IPS-18c (cell line): Measurements from ENCODE around the gene NUPR2.
"Not testable (repeated sequence)": the region's sequence is repeated elsewhere in the genome, so short reads cannot be mapped to it uniquely, and the experiment has no call there.

Experiments used
- H3K4me3 ChIP-seq: 2 replicates; pipeline ENCODE4 v1.7.0; 2013; ENCODE audit warnings: low read depth, mild to moderate bottlenecking, low read length, moderate library complexity; ENCODE audit not compliant: insufficient read depth
- H3K9me3 ChIP-seq: one replicate; pipeline ENCODE4 v1.6.1; 2013; ENCODE audit warnings: mild to moderate bottlenecking, low read length, moderate library complexity; ENCODE audit not compliant: control insufficient read depth, insufficient read depth

The NUPR2 gene

DNA sequence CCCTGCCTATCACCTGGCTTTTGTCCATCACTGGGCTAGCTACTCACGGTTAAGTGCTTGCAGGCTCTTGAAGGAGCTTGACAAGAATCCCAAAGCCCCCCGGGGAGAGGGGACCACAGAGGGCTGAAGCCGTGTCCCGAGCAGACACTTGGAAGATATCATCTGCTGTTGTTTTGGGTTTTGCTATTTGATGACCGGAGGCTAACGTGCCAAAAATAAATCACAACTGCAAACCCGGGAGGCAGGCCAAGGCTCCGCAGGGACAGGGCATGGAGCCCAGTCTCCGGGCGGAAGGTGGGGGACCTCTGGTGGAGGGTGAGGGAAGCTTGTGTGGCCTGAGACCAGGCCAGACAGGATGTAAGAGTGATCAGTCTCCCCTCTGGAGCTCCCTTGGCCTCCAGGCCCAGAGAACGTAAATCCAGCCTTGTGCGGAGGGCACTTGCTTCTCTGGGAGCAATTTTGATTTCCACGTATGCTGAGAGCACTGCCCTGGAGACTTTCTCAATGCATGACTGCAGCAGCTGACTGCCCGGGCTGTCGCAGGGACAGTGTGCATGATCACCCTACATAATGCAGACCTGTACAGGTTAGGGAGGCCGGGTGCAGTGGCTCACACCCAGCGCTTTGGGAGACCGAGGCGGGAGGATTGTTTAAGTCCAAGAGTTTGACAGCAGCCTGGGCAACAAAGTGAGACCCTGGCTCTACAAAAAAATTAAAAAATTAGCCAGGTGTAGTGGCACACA is 23.3 kb downstream of the NUPR2 start, which contains the start of gene PHKG1:
Gene PHKG1, minus strand, starts transcription at position 164 of the 743 bp plus-strand sequence. CDS start 4,011 bp downstream, outside the sequence.
- H3K4me3 ChIP-seq: no peak within 1 kb of the TSS

DNA sequence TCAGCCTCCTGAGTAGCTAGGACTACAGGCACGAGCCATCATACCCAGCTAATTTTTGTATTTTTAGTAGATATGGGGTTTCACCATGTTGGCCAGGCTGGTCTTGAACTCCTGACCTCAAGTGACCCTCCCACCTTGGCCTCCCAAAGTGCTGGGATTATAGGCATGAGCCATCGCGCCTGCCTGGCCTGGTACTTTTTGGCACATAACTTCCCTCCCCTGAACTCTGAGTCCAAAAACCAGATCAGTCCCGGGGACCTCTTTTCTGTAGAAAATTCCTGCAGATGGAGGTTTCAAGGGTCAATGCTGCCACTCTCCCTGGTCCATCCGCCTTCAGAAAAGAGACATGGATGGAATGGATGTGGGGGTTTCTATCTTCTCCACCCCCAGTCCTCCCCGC is 23.8 kb downstream of the NUPR2 start:
- H3K9me3 ChIP-seq: not testable (repeated sequence)

More for the DNA sequence above, 23.3 kb downstream of the NUPR2 start, which contains the start of gene PHKG1:
- no peaks in the 10 kb centered on the region for H3K9me3 ChIP-seq

DNA sequence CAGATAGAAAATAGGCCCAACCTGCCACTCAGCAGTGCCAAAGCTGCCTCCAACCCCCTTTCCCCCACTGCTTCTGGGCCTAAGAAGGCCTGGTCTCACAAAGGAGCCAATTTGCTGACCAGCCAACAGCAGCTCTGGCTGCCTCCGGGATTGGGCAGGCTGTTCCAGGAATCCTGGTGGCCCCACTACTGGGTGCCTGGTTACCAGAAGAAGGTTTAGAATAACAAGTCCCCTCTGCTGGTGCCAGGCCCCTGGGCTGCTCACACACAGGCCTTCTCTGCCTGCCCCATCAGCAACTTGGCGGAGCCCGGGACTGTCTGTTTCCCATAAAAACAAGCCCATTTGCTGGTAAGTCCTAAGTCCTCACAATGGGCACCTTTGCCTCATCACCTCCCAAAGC is 24.6 kb downstream of the NUPR2 start:
- no peak overlapping the region for H3K4me3 ChIP-seq

More for the DNA sequence above, 23.8 kb downstream of the NUPR2 start:
- H3K4me3 ChIP-seq: not testable (repeated sequence)

DNA sequence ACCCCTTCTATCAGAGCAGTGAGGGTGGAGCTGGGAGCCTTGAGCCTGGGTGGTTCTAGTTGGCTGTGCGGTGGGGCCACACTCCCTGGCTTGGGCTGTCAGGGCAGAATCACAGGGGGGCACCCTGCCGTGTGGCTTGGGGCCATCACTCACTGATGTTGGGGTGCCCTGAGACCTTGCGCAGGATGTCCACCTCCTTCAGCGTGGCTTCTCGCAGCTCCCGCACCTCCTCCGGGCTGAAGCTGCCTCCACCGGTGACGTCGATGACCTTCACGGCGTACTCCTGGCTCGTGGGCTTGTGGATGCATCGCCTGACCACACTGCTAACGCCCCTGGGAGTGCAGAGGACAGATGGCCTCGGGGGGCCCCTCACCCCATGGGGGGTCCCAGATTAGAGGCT is 28.8 kb downstream of the NUPR2 start:
- no peaks in the 10 kb centered on the region for H3K9me3 ChIP-seq
- no peak overlapping the region for H3K4me3 ChIP-seq

More for the DNA sequence above, 24.6 kb downstream of the NUPR2 start:
- no peaks in the 10 kb centered on the region for H3K9me3 ChIP-seq

DNA sequence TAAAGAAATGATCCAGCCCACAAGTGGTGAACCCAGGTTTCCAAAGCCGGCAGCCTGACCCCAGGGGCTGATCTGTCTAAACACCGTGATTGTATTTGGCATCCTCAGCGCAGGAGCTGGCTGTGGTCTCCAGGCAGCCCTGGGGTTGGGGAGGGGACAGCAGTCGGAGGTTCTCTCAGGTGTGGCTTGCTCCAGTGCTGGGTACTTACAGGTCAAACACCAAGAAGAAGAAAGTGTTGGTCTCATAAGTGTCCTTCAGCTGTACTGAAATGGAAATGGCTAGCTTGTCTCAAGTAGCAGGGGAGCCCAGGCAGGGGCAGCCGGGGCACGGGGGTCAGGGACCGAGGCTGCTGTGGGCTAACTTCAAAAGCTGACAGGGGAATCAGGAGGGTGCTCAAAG is 29.5 kb downstream of the NUPR2 start:
- no peak overlapping the region for H3K4me3 ChIP-seq

DNA sequence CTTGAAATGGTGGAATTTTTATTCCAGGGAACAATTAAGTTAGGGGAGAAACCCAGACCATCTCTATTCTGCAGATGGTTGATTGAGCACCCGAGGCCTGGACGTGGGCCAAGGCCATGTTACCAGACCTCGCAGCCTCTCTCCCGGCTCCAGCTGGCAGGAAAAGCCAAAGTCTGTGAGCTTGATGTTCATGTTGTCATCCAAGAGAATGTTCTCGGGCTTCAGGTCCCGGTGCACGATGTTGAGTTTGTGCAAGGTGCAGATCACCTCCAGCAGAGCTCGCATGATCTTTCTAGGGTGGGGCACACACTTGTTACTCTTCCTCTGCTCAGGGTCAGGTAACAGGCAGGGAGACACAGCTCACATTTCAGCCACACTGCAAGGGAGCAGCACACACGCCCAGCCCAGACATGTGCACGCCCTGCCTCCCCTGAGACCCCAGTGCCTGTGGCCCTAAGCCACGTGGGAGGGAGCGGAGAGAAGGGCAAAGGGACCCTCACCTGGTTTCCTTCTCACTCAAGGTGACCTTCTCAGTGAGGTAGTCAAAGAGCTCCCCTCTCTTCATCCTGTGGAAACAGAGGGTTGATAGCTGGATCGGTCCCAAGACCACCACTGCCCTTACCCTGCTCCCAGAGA is 32.9 kb downstream of the NUPR2 start:
- H3K4me3 ChIP-seq: no peak overlapping the region

More for the DNA sequence above, 29.5 kb downstream of the NUPR2 start:
- H3K9me3 ChIP-seq: no peaks in the 10 kb centered on the region

DNA sequence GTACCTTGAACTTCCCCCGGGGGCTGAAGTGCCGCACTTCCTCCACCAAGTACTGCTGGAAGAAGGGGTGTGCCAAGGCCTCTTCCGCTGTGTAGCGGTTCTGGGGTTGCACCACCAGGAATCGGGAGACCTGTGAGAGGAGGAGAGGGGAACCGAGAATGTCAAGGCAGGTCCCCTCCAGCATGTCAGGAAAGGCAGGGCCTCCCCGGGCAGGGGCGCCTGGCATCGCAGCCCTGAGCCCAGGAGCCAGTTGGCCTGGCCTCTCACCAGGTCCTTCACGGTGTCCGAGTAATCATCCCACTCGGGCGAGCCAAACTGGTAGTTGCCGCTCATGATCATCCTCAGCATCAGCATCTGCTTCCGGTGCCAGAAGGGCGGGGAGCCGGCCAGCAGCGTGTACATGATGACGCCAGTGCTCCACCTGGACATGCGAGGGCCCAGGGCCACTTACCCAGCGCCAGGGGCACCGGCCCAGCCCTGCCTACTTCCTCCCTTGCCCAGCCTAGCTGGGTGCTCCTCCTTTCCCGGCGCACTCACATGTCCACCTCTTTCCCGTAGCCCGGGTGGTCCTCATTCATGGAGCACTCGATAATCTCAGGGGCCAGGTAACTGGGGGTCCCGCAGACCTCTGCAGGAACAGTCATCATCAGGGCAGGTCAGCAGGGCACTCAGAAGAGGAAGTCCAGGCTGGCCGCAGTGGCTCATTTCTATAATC is 34.4 kb downstream of the NUPR2 start:
- Histone ChIP-seq H3K9me3 (no peaks in the 10 kb centered on the region), H3K4me3 (no peak overlapping the region)

More for the DNA sequence above, 32.9 kb downstream of the NUPR2 start:
- H3K9me3 ChIP-seq: no peaks in the 10 kb centered on the region

DNA sequence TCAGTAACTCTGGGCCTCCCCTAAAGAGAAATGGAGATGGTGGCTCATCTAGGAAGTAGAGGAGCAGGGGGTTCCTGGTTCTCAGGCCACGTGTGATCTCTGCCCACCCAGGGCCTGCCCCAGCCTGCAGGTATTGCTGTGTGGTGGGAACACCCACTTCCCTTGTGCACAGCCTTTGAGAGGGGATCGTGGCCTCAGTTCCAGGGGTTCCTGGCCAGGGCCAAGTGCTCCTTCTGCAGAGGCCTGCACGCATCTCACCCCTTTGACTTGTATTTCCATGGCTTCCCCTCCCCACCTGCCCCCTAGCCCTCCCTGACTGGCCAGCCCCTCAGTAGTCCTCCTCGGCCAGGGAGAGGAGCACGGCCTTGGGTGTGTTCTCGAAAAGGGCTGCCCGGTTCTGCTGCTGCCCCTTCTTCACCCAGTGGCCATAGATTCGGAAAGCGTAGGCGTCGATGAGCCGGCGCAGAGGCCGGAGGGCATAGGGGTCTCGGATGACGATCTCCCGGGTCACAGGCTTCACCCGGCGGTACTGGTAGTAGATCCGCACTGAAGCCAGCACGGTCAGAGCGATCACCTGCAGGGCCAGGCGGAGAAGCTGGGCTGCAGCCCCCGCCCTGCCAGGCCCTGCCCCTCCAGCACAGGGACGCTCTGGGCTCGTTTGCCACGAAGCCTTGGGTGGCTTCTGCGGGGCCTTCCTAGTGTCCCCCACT is 35.3 kb downstream of the NUPR2 start:
- not testable (repeated sequence) for H3K4me3 ChIP-seq

DNA sequence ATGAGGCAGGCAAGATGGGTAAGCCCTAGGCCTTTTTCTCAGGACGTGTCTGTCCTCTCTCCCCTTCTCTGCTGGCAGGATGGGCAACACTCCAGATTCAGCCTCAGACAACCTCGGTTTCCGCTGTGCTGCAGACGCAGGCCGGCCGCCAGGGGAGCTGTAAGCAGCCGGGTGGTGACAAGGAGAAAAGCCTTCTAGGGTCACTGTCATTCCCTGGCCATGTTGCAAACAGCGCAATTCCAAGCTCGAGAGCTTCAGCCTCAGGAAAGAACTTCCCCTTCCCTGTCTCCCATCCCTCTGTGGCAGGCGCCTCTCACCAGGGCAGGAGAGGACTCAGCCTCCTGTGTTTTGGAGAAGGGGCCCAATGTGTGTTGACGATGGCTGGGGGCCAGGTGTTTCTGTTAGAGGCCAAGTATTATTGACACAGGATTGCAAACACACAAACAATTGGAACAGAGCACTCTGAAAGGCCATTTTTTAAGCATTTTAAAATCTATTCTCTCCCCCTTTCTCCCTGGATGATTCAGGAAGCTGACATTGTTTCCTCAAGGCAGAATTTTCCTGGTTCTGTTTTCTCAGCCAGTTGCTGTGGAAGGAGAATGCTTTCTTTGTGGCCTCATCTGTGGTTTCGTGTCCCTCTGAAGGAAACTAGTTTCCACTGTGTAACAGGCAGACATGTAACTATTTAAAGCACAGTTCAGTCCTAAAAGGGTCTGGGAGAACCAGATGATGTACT is 36.6 kb downstream of the NUPR2 start:
- H3K9me3 ChIP-seq: no peaks in the 10 kb centered on the region
- H3K4me3 ChIP-seq: no peak overlapping the region

More for the DNA sequence above, 35.3 kb downstream of the NUPR2 start:
- not testable (repeated sequence) for H3K9me3 ChIP-seq

DNA sequence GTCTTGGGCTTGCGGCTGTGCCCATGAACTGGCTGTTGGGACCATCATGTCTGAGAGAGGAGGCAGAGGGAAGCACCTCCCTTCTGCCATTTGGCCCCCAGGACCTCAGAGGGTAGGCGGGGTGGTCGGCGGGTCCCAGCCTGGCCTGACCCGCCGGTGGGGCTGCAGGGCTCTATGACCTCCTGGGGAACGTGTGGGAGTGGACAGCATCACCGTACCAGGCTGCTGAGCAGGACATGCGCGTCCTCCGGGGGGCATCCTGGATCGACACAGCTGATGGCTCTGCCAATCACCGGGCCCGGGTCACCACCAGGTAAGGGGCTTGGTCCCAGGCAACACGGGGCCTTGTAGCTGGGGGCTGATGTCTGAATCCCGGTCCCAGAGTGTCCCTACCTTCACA is 38.0 kb downstream of the NUPR2 start:
- Histone ChIP-seq H3K9me3 (no peaks in the 10 kb centered on the region), H3K4me3 (no peak overlapping the region)

DNA sequence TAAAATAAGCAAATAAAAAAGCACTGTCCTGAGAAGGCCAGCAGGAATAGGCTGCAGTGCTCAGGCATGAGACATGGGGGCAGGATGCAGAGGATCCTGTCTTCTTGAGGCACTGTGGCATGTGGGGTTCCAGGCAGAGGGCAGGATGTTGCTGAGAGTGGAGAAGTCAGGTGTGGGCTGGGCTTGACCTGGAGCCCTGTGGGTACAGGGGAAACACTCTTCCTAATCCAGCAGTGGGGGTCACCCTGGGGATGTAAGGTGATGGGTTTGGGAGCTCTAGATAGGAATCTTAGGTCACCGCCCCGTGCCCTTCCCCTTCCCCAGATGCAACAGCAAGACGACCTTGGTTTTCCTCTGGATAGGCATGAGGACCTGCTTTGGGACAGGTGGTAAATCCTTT is 38.5 kb downstream of the NUPR2 start:
- no peak overlapping the region for H3K4me3 ChIP-seq
- H3K9me3 ChIP-seq: no peaks in the 10 kb centered on the region

DNA sequence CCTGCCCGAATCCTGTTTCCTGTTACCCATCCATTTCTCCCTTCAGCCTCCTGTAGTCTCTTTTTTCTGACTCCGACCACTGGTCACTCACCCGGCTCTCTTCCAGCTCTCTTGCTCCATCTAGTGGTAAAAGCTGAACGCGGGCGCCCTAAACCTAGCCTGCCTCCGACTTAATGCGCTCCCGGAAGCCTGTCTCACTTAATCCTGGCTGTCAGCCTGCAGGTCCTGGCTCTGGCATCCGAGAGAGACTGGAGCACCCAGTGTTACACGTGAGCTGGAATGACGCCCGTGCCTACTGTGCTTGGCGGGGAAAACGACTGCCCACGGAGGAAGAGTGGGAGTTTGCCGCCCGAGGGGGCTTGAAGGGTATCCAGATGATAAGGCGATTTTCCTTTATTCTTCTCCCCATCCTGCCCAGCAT is 41.8 kb downstream of the NUPR2 start:
- H3K9me3 ChIP-seq: no peaks in the 10 kb centered on the region
- H3K4me3 ChIP-seq: no peak overlapping the region

DNA sequence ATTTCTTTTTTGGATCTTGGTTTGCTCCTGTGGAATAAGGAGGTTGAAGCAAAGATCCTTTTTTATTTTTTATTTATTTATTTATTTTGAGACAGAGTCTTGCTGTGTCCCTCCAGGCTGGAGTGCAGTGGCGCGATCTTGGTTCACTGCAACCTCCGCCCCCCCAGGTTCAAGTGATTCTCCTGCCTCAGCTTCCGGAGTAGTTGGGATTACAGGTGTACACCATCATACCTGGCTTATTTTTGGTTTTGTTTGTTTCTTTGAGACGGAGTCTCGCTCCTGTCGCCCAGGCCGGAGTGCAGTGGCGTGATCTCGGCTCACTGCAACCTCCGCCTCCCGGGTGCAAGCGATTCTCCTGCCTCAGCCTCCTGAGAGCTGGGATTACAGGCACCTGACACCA is 49.8 kb downstream of the NUPR2 start:
- not testable (repeated sequence) for H3K4me3 ChIP-seq, H3K9me3 ChIP-seq
